Erythroblast (primary cell): ENCODE data around the gene DPP3.

Experiments used
- GATA1 ChIP-seq: IDR thresholded peaks from 2 replicates; pipeline ENCODE4 v1.6.1; 2011; ENCODE audit warnings: low read depth, mild to moderate bottlenecking, control low read depth, low read length, moderate library complexity
- POLR2A ChIP-seq: IDR thresholded peaks from 2 replicates; pipeline ENCODE4 v1.6.1; 2011; ENCODE audit warnings: mild to moderate bottlenecking, low read length

- no peak for TF ChIP-seq POLR2A
- no peak for TF ChIP-seq GATA1
These were observed 62.1 kb downstream of the DPP3 start for GRCh38 chr11:66542362-66542761.
